Thyroid gland (tissue), 4 donors: ENCODE results near the gene LHFPL2.

Experiments used
- CTCF ChIP-seq, 6 experiments: fragments of 200-600 bp in 3 of 6; fragments of 450-650 bp in 3 of 6; sonication (generic) in 3 of 6; IDR thresholded peaks; one replicate each; pipeline ENCODE4 v1.5.1; 2016 to 2019; ENCODE audit warnings: antibody characterized with exemption in 6 of 6, mild to moderate bottlenecking in 2 of 6, inconsistent platforms in 1 of 6, moderate library complexity in 1 of 6
- POLR2A ChIP-seq, 2 donors: fragments of 450-650 bp; IDR thresholded peaks; one replicate each; pipeline ENCODE4 v1.6.1; 2017; ENCODE audit warnings: antibody characterized with exemption in 2 of 2, mild to moderate bottlenecking in 2 of 2, moderate library complexity in 1 of 2

GRCh38 chr5:78672154-78672553, 23.6 kb upstream of the LHFPL2 start:
- no peak for TF ChIP-seq CTCF (IDR thresholded peaks at IDR 0.05)
- no peak for TF ChIP-seq POLR2A (IDR thresholded peaks at IDR 0.05)
